Right lobe of liver (tissue), 6 donors: ENCODE measurements around the gene DHRS3. TPM values are rescaled to one million over a fixed set of nuclear protein-coding genes. Genes with fewer than 3 reads are reported as not detected.

Source experiments
- ATAC-seq, 4 donors: fragments of 200-7000 bp; cut with Tn5 transposase; one replicate each; pipeline ENCODE4 v1.9.1; 2020; ENCODE audit warnings: mild to moderate bottlenecking in 4 of 4, moderate library complexity in 4 of 4
- DNase-seq, 3 donors: peaks; one replicate each; pipeline ENCODE4 v3.0.0-alpha.2; 2020
- H3K27ac ChIP-seq, 3 donors: fragments of 200-600 bp; one replicate each; pipeline ENCODE4 v1.8.0; 2022
- H3K27me3 ChIP-seq, 2 donors: fragments of 200-600 bp; one replicate each; pipeline ENCODE4 v1.8.0; 2022
- H3K36me3 ChIP-seq, 4 donors: fragments of 200-600 bp; sonication (generic) in 1 of 4; one replicate each; pipeline versions ENCODE4 v1.5.1 to v1.8.0; 2017 to 2022; ENCODE audit warnings: control low read depth in 1 of 4
- H3K4me1 ChIP-seq, 4 donors: fragments of 200-600 bp; sonication (generic) in 1 of 4; one replicate each; pipeline versions ENCODE4 v1.5.1 to v1.8.0; 2017 to 2022; ENCODE audit warnings: control low read depth in 1 of 4
- H3K4me3 ChIP-seq, 3 donors: fragments of 200-600 bp; one replicate each; pipeline ENCODE4 v1.8.0; 2022
- H3K9me3 ChIP-seq, 4 donors: fragments of 200-600 bp; sonication (generic) in 1 of 4; one replicate each; pipeline versions ENCODE4 v1.5.1 to v1.8.0; 2017 to 2022; ENCODE audit warnings: control low read depth in 1 of 4
- POLR2A ChIP-seq: fragments of 450-650 bp; IDR thresholded peaks from one replicate; pipeline ENCODE4 v1.6.1; 2017; ENCODE audit warnings: antibody characterized with exemption, mild to moderate bottlenecking
- WGBS: methylation state at CpG from one replicate; pipeline ENCODE4 v1.1.6; 2018; ENCODE audit warnings: low coverage, low lambda C conversion rate; ENCODE audit not compliant: insufficient coverage; ENCODE audit errors: missing lambda C conversion rate; 5-methylcytosine and 5-hydroxymethylcytosine counted together
- intact Hi-C, 2 donors: fragments of 100-400 bp; cut with DNase I; formaldehyde crosslinking; loops; one replicate each; pipeline versions ENCODE4 v1.11.2 to v1.14.1; 2022
- total RNA-seq, 6 experiments: library from RNA; depleted of rRNA in 2 of 6; stranded (reverse); fragments of >200 nt in 2 of 6; fragmentation: NEBNext Ultra II Directional in 3 of 6; extraction: Animal tissue kit (Norgen Biotek cat#: 25700) in 3 of 6; gene quantifications; one replicate each; pipeline versions ENCODE4 v1.1.0 to v1.2.4, GENCODE V29; 2016 to 2023
- TF ChIP-seq, protein P1 (sequence below), 4 donors: fragments of 200-600 bp in 3 of 4; fragments of 450-650 bp in 1 of 4; IDR thresholded peaks; one replicate each; pipeline versions ENCODE4 v1.5.1 to v1.8.0; 2016 to 2022; ENCODE audit warnings: antibody characterized with exemption in 4 of 4, mild to moderate bottlenecking in 2 of 4
- donor health status: DM: no; HTN: yes; CAD: no.
- donor health status: DM: no; HTN: no; CAD: no.
- donor health status: DM: no; HTN: no; CAD: no.
- donor health status: DM: no; HTN: yes; CAD: no.
- donor health status: DM: no; HTN: yes; CAD: no.

DHRS3 gene
- total RNA-seq, 6 experiments from 2014 or later = 132 to 252 (median 172) TPM

GRCh38 chr1:12618661-12618964 lies 603 bp upstream of the DHRS3 start:
- DNase-seq (no peak), ATAC-seq (peak in 1 of 4 donors; percentile 1)
- H3K4me1 ChIP-seq = peaks cover 0 to 35% (median 13%) of the 10 kb centered on the region in 4 donors
- H3K36me3 ChIP-seq = no peaks in the 10 kb centered on the region
- WGBS = 0% methylated on average over 6 of the region's 6 CpGs
- H3K27me3 ChIP-seq = no peaks in the 10 kb centered on the region
- no peak for TF ChIP-seq POLR2A
- TF ChIP-seq, protein P1, sequence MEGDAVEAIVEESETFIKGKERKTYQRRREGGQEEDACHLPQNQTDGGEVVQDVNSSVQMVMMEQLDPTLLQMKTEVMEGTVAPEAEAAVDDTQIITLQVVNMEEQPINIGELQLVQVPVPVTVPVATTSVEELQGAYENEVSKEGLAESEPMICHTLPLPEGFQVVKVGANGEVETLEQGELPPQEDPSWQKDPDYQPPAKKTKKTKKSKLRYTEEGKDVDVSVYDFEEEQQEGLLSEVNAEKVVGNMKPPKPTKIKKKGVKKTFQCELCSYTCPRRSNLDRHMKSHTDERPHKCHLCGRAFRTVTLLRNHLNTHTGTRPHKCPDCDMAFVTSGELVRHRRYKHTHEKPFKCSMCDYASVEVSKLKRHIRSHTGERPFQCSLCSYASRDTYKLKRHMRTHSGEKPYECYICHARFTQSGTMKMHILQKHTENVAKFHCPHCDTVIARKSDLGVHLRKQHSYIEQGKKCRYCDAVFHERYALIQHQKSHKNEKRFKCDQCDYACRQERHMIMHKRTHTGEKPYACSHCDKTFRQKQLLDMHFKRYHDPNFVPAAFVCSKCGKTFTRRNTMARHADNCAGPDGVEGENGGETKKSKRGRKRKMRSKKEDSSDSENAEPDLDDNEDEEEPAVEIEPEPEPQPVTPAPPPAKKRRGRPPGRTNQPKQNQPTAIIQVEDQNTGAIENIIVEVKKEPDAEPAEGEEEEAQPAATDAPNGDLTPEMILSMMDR (IDR thresholded peaks at IDR 0.05) = no peak
- peak overlapping the region; percentile 96 to 100 (median 99) for H3K27ac ChIP-seq
- H3K4me3 ChIP-seq = peak overlapping the region; percentile 70 to 92 (median 78)
- no peaks in the 10 kb centered on the region for H3K9me3 ChIP-seq
- intact Hi-C loops = loop anchor here (2.0 to 5.0 kb wide), 2 partner anchors 90 to 141 kb away; no protein-coding TSS in a partner anchor

GRCh38 chr1:12617511-12617900 lies 504 bp downstream of the DHRS3 start:
- no peak for TF ChIP-seq POLR2A
- TF ChIP-seq, protein P1 (IDR thresholded peaks at IDR 0.05) = no peak
- Histone ChIP-seq H3K9me3 (no peaks in the 10 kb centered on the region), H3K36me3 (peaks cover 0 to 2% (median 0%) of the 10 kb centered on the region in 4 donors), H3K4me3 (peak overlapping the region; percentile 70 to 92 (median 78)), H3K27me3 (no peaks in the 10 kb centered on the region), H3K27ac (peak overlapping the region; percentile 96 to 100 (median 99)), H3K4me1 (peaks cover 0 to 45% (median 18%) of the 10 kb centered on the region in 4 donors)
- ATAC-seq (peak; percentile 3 to 21 (median 12)), DNase-seq (peak in 1 of 3 donors; percentile 38)
- intact Hi-C loops = loop anchor here in 1 of 2 donors (5.0 kb wide), 1 partner anchor 140 kb away; no protein-coding TSS in a partner anchor
- WGBS = 2% methylated on average over 13 of the region's 13 CpGs

DNA sequence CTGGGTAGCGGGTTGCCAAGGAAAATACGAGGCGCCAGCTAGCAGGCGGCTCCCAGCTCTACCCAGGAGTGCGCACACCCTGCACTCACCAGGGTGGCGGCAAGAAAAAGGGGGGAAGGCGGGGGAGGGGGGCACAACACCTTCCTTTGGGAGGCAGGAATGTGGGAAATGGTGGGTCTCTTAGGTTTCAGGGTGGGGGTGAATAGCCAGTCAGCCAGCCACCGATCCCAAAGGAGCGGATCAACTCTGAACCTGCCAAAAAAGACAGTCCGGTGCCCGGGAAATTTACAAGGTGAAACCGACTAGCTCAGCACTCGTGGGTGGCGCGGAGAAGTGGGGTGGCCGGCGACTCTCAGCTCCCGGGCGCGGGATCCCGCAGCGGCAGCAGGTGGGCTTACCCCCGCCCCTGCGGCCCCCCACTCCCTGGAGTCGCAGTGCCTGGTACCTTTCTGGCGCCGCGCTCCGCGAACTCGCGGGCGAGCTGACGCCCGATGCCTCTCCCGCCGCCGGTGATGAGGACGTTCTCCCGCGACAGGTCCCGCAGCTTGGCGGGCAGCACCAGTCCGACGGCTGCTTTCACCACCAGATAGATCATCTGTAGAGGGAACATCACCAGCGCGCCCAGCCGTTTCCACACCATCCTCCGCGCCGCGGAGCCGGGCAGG lies 1.2 kb downstream of the DHRS3 start:
- Histone ChIP-seq H3K27me3 (no peaks in the 10 kb centered on the region), H3K36me3 (peaks cover 0 to 8% (median 0%) of the 10 kb centered on the region in 4 donors), H3K9me3 (no peaks in the 10 kb centered on the region), H3K27ac (peak overlapping the region; percentile 96 to 100 (median 99)), H3K4me3 (peak overlapping the region; percentile 70 to 92 (median 78)), H3K4me1 (peaks cover 0 to 45% (median 18%) of the 10 kb centered on the region in 4 donors)
- WGBS = 0% methylated on average over 11 of the region's 53 CpGs
- no peak for TF ChIP-seq POLR2A
- TF ChIP-seq, protein P1 (IDR thresholded peaks at IDR 0.05) = no peak
- DNase-seq (peak in 1 of 3 donors; percentile 49), ATAC-seq (no peak)
- intact Hi-C loops = loop anchor here in 1 of 2 donors (5.0 kb wide), 1 partner anchor 140 kb away; no protein-coding TSS in a partner anchor

GRCh38 chr1:12615865-12616708 lies 1.9 kb downstream of the DHRS3 start:
- peak; percentile 70 to 84 (median 83) for DNase-seq
- peak; percentile 19 to 52 (median 42) for ATAC-seq
- Histone ChIP-seq H3K27me3 (no peaks in the 10 kb centered on the region), H3K4me1 (peaks cover 0 to 47% (median 19%) of the 10 kb centered on the region in 4 donors), H3K9me3 (no peaks in the 10 kb centered on the region), H3K27ac (peak overlapping the region; percentile 96 to 100 (median 99)), H3K4me3 (peak overlapping the region; percentile 70 to 92 (median 78)), H3K36me3 (peaks cover 0 to 16% (median under 1%) of the 10 kb centered on the region in 4 donors)
- TF ChIP-seq, protein P1 (IDR thresholded peaks at IDR 0.05) = no peak
- peak; percentile 71 for TF ChIP-seq POLR2A
- 4% methylated on average over 16 of the region's 17 CpGs for WGBS
- intact Hi-C loops = loop anchor here in 1 of 2 donors (5.0 kb wide), 1 partner anchor 139 kb away; no protein-coding TSS in a partner anchor
